IMR-90 (cell line): Measurements from ENCODE around the gene PRKAG2. TPM values are rescaled to one million over a fixed set of nuclear protein-coding genes. Genes with fewer than 3 reads are reported as not detected.

Experiments
- ATAC-seq: fragments of 200-7000 bp; cut with Tn5 transposase; 2 replicates; pipeline ENCODE4 v1.9.1; 2020; ENCODE audit warnings: low read depth, mild to moderate bottlenecking, moderate library complexity
- BruUV-seq: library from RNA; stranded (reverse); fragments of 400-500 nt; replicated peaks from 2 replicates; lab custom pipeline; 2021; lab: Mats Ljungman, UMichigan
- CTCF ChIA-PET: fragments of 300-600 bp; formaldehyde crosslinking; extraction: SDS; loops from one replicate; lab custom pipeline; 2021; ENCODE audit warnings: antibody characterized with exemption; lab: Yijun Ruan, JAX
- POLR2A ChIA-PET: fragments of 300-600 bp; sonication (Branson Sonifier 250); formaldehyde crosslinking; loops from one replicate; lab custom pipeline; 2022; ENCODE audit warnings: antibody characterized with exemption; ENCODE audit not compliant: unreplicated experiment; lab: Charles Lee
- DNase-seq: peaks from one replicate; pipeline ENCODE4 v3.0.0; 2013
- H2AFZ ChIP-seq: replicated peaks from 2 replicates; pipeline ENCODE3; 2013; ENCODE audit warnings: low read length, mild to moderate bottlenecking; ENCODE audit not compliant: poor library complexity
- H2AK5ac ChIP-seq: 2 replicates; pipeline ENCODE4 v1.6.1; 2013; ENCODE audit warnings: low read depth, low read length, inconsistent platforms
- H2AK9ac ChIP-seq: replicated peaks from 2 replicates; pipeline ENCODE3; 2013; ENCODE audit warnings: mild to moderate bottlenecking, low read depth, low read length, moderate library complexity; ENCODE audit not compliant: poor library complexity
- H2BK120ac ChIP-seq: 2 replicates; pipeline ENCODE4 v1.6.1; 2013; ENCODE audit warnings: low read depth, low read length, inconsistent platforms
- H2BK15ac ChIP-seq: 3 replicates; pipeline ENCODE4 v1.6.1; 2013; ENCODE audit warnings: low read depth, low read length, inconsistent platforms
- H2BK20ac ChIP-seq: 2 replicates; pipeline ENCODE4 v1.6.1; 2013; ENCODE audit warnings: low read depth, mild to moderate bottlenecking, inconsistent platforms, low read length, moderate library complexity
- H2BK5ac ChIP-seq: 2 replicates; pipeline ENCODE4 v1.6.1; 2013; ENCODE audit warnings: mild to moderate bottlenecking, low read depth, low read length, inconsistent platforms; ENCODE audit not compliant: poor library complexity, severe bottlenecking
- H3K14ac ChIP-seq: replicated peaks from 2 replicates; pipeline ENCODE4 v1.6.1; 2013; ENCODE audit warnings: low read depth, low read length, inconsistent platforms
- H3K18ac ChIP-seq: 2 replicates; pipeline ENCODE4 v1.6.1; 2013; ENCODE audit warnings: low read depth, low read length, control low read depth
- H3K23ac ChIP-seq: 2 replicates; pipeline ENCODE4 v1.6.1; 2013; ENCODE audit warnings: low read depth, low read length, inconsistent platforms
- H3K27ac ChIP-seq: 2 replicates; pipeline ENCODE4 v1.5.1; 2013; ENCODE audit warnings: mild to moderate bottlenecking, control low read depth, low read length; ENCODE audit not compliant: insufficient read depth
- H3K27me3 ChIP-seq: 2 replicates; pipeline ENCODE4 v1.6.1; 2013; ENCODE audit warnings: low read length; ENCODE audit not compliant: control insufficient read depth, insufficient read depth
- H3K36me3 ChIP-seq: 2 replicates; pipeline ENCODE4 v1.6.1; 2013; ENCODE audit warnings: low read length, mixed read lengths; ENCODE audit not compliant: control insufficient read depth, insufficient read depth
- H3K4ac ChIP-seq: 2 replicates; pipeline ENCODE4 v1.6.1; 2013; ENCODE audit warnings: low read depth, low read length, inconsistent platforms
- H3K4me1 ChIP-seq: 2 replicates; pipeline ENCODE4 v1.6.1; 2013; ENCODE audit warnings: low read length, mixed read lengths; ENCODE audit not compliant: control insufficient read depth, insufficient read depth
- H3K4me2 ChIP-seq: 2 replicates; pipeline ENCODE4 v1.6.1; 2013; ENCODE audit warnings: low read depth, mild to moderate bottlenecking, control low read depth, low read length, moderate library complexity
- H3K4me3 ChIP-seq: 2 replicates; pipeline ENCODE4 v1.5.1; 2013; ENCODE audit warnings: low read depth, mild to moderate bottlenecking, control low read depth, low read length, moderate library complexity; ENCODE audit not compliant: insufficient read depth
- H3K56ac ChIP-seq: 2 replicates; pipeline ENCODE4 v1.6.1; 2013; ENCODE audit warnings: low read length, inconsistent platforms; ENCODE audit not compliant: insufficient read depth; ENCODE audit errors: extremely low read depth
- H3K79me1 ChIP-seq, 2 experiments: 2 replicates each; pipeline ENCODE4 v1.6.1; 2013; ENCODE audit warnings: low read length in 2 of 2, inconsistent platforms in 1 of 2, low read depth in 1 of 2
- H3K9ac ChIP-seq: 2 replicates; pipeline ENCODE4 v1.6.1; 2013; ENCODE audit warnings: low read depth, low read length, control low read depth
- H3K9me1 ChIP-seq: 2 replicates; pipeline ENCODE4 v1.6.1; 2013; ENCODE audit warnings: low read length, inconsistent platforms; ENCODE audit not compliant: insufficient read depth
- H3K9me3 ChIP-seq: 2 replicates; pipeline ENCODE4 v1.6.1; 2013; ENCODE audit warnings: low read length; ENCODE audit not compliant: control insufficient read depth, insufficient read depth
- H4K20me1 ChIP-seq: 2 replicates; pipeline ENCODE4 v1.6.1; 2013; ENCODE audit warnings: low read length, inconsistent platforms; ENCODE audit not compliant: insufficient read depth
- H4K5ac ChIP-seq: 2 replicates; pipeline ENCODE4 v1.6.1; 2013; ENCODE audit warnings: mild to moderate bottlenecking, low read depth, low read length, control low read depth
- H4K8ac ChIP-seq, 2 experiments: 2 replicates each; pipeline ENCODE4 v1.6.1; 2013; ENCODE audit warnings: low read depth in 2 of 2, low read length in 2 of 2, control low read depth in 1 of 2, inconsistent platforms in 1 of 2
- H4K91ac ChIP-seq: 2 replicates; pipeline ENCODE4 v1.6.1; 2013; ENCODE audit warnings: low read depth, low read length, inconsistent platforms; ENCODE audit not compliant: insufficient read depth
- CHD1 ChIP-seq: IDR thresholded peaks from 2 replicates; pipeline ENCODE4 v1.6.1; 2012; ENCODE audit warnings: low read depth, low read length, improper control_type of control experiment
- MAFK ChIP-seq: IDR thresholded peaks from 2 replicates; pipeline ENCODE4 v1.6.1; 2012; ENCODE audit warnings: low read depth, low read length, improper control_type of control experiment
- MAZ ChIP-seq: IDR thresholded peaks from 2 replicates; pipeline ENCODE4 v1.6.1; 2012; ENCODE audit warnings: low read depth, mild to moderate bottlenecking, low read length, improper control_type of control experiment, moderate library complexity, borderline replicate concordance
- MXI1 ChIP-seq: IDR thresholded peaks from 2 replicates; pipeline ENCODE4 v1.6.1; 2012; ENCODE audit warnings: low read depth, mild to moderate bottlenecking, low read length, moderate library complexity, borderline replicate concordance
- NFE2L2 ChIP-seq: fragments of 150-350 bp; IDR thresholded peaks from 2 replicates; pipeline ENCODE4 v1.6.1; 2016; ENCODE audit warnings: low read depth, mild to moderate bottlenecking, low read length
- POLR2A ChIP-seq: IDR thresholded peaks from 2 replicates; pipeline ENCODE4 v1.6.1; 2012; ENCODE audit warnings: mild to moderate bottlenecking, low read depth, low read length
- WGBS, 2 experiments: methylation state at CpG; one replicate each; pipeline versions ENCODE4 v1.1.5 to v1.1.7; 2013; ENCODE audit warnings: missing lambda C conversion rate in 2 of 2; ENCODE audit not compliant: insufficient read length in 1 of 2; ENCODE audit errors: extremely low coverage in 2 of 2; 5-methylcytosine and 5-hydroxymethylcytosine counted together
- dilution Hi-C: fragments of 300-500 bp; cut with HindIII; formaldehyde crosslinking; loops from one replicate; pipeline ENCODE4 v1.14.3; 2018; ENCODE audit warnings: low sequenced_read_pairs; ENCODE audit not compliant: unreplicated experiment
- in situ Hi-C: fragments of 300-500 bp; cut with MboI; formaldehyde crosslinking; loops from 3 replicates; pipeline ENCODE4 v1.14.3; 2019; ENCODE audit warnings: low sequenced_read_pairs, inconsistent platforms, mixed read lengths
- intact Hi-C: fragments of 100-400 bp; cut with micrococcal nuclease; formaldehyde crosslinking; loops from 2 replicates; pipeline ENCODE4 v1.10.0; 2022
- polyA plus RNA-seq, 3 experiments: library from polyadenylated mRNA; depleted of rRNA; stranded (reverse); fragments of >200 nt; gene quantifications; 2 replicates each; pipeline ENCODE4 v1.2.3, GENCODE V29; 2012; ENCODE audit warnings: low replicate concordance in 1 of 3
- total RNA-seq: library from RNA; depleted of rRNA; stranded (reverse); fragments of >200 nt; gene quantifications from 2 replicates; pipeline ENCODE4 v1.2.3, GENCODE V29; 2012
- TF ChIP-seq, protein P1 (sequence below): fragments of 150-350 bp; IDR thresholded peaks from 2 replicates; pipeline ENCODE4 v1.6.1; 2017; ENCODE audit warnings: mild to moderate bottlenecking, antibody characterized with exemption, low read length, low read depth

The PRKAG2 gene
- total and polyA plus RNA-seq, 2 of the 4 experiments (the other 2 are of a cell fraction), result 15.4 to 21.6 TPM

DNA sequence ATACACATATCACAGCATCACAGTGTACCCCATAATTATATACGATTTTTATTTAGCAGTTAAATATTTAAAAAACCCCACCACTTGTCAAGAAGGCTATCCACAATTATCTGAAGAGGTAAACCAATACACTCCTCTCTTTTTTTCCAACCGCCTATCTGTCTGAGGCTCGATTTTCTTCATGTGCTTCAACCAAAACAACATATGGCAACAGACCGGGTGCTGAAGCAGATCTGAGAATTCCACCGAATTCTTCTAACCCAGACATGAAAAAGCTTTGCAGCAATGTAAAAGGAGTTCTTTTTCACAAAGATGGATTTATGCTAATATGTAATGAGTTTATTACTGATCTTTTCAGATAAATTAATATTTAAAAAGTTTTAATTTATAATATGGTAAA, 224.8 kb downstream of the PRKAG2 start:
- H2BK15ac ChIP-seq, result peak overlapping the region; percentile 55; the same call in 1 of the 3 replicates
- dilution Hi-C loops (no loop called here), in situ Hi-C loops (no loop called here), intact Hi-C loops (no loop called here)
- no peak overlapping the region for H3K4me3 ChIP-seq
- no CpG with 5 or more reads among the region's 5 CpGs for WGBS, 2 experiments
- H4K8ac ChIP-seq, result no peak overlapping the region
- no peak overlapping the region for H3K27ac ChIP-seq
- no peaks in the 10 kb centered on the region for H3K9me3 ChIP-seq
- H2BK20ac ChIP-seq, result peak overlapping the region; percentile 58; the same call in 1 of the 2 replicates
- no peak overlapping the region for H3K4me2 ChIP-seq
- H3K4me1 ChIP-seq, result peaks cover 16% of the 10 kb centered on the region
- H3K9me1 ChIP-seq, result peaks cover 13% of the 10 kb centered on the region
- no peaks in the 10 kb centered on the region for H3K36me3 ChIP-seq
- CTCF ChIA-PET, result no interaction called here
- peak overlapping the region; percentile 10; the same call in 1 of the 2 replicates for H3K18ac ChIP-seq
- TF ChIP-seq MXI1 (no peak), MAZ (no peak), MAFK (no peak), CHD1 (no peak), POLR2A (no peak), NFE2L2 (no peak)
- TF ChIP-seq, protein P1, sequence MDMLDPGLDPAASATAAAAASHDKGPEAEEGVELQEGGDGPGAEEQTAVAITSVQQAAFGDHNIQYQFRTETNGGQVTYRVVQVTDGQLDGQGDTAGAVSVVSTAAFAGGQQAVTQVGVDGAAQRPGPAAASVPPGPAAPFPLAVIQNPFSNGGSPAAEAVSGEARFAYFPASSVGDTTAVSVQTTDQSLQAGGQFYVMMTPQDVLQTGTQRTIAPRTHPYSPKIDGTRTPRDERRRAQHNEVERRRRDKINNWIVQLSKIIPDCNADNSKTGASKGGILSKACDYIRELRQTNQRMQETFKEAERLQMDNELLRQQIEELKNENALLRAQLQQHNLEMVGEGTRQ, result no peak
- DNase-seq (no peak), ATAC-seq (no peak)
- H2AK9ac ChIP-seq, result no peak overlapping the region
- H3K4ac ChIP-seq, result no peak overlapping the region
- H4K91ac ChIP-seq, result no peak overlapping the region
- H3K14ac ChIP-seq, result no peak overlapping the region
- no peak overlapping the region for H3K56ac ChIP-seq
- H2AFZ ChIP-seq, result no peak overlapping the region
- H4K20me1 ChIP-seq, result no peaks in the 10 kb centered on the region
- H4K5ac ChIP-seq, result no peak overlapping the region
- no peak overlapping the region for H3K23ac ChIP-seq
- POLR2A ChIA-PET, result interaction anchor here (0.6 kb wide), 1 partner anchor 10 kb away, joined by 3 read pairs; no protein-coding TSS in a partner anchor
- no peaks in the 10 kb centered on the region for H3K27me3 ChIP-seq
- H2BK5ac ChIP-seq, result no peak overlapping the region
- no peak overlapping the region for H2AK5ac ChIP-seq
- no peak overlapping the region for H3K9ac ChIP-seq
- BruUV-seq, result no TSS peak
- no peak overlapping the region for H2BK120ac ChIP-seq
- no peaks in the 10 kb centered on the region for H3K79me1 ChIP-seq
